ENCODE data around the gene FOXJ2.

FOXJ2 gene

GRCh38 chr12:8089716-8090115 lies 57.2 kb downstream of the FOXJ2 start:
- no peak overlapping the region for H3K27ac ChIP-seq (replicated peaks)
- H3K27me3 ChIP-seq (ENCODE audit: insufficient read depth, poor library complexity, severe bottlenecking) = no peaks in the 10 kb centered on the region
- H3K4me3 ChIP-seq (replicated peaks; ENCODE audit: insufficient read depth, low read length) = no peak overlapping the region
- DNase-seq (ENCODE audit: low read depth in 1 of 2, low spot score in 1 of 2) = no peak
- TF ChIP-seq REST (IDR thresholded peaks at IDR 0.05; ENCODE audit: insufficient replicate concordance, low read depth) = no peak
- no peak for TF ChIP-seq GABPA (IDR thresholded peaks at IDR 0.05; ENCODE audit: low read depth)
- no peak for TF ChIP-seq CTCF (IDR thresholded peaks at IDR 0.05; ENCODE audit: insufficient read depth, low read length)
- no peak; the same call in 1 of the 2 replicates for TF ChIP-seq SPI1 (IDR thresholded peaks at IDR 0.05; ENCODE audit: borderline replicate concordance, low read depth)
- TF ChIP-seq POLR2AphosphoS5 (IDR thresholded peaks at IDR 0.05; ENCODE audit: low read depth) = no peak

- TF ChIP-seq POLR2AphosphoS5 (IDR thresholded peaks at IDR 0.05; ENCODE audit: low read depth) = no peak
- TF ChIP-seq REST (IDR thresholded peaks at IDR 0.05; ENCODE audit: insufficient replicate concordance, low read depth) = no peak
- TF ChIP-seq GABPA (IDR thresholded peaks at IDR 0.05; ENCODE audit: low read depth) = no peak
- no peak for TF ChIP-seq CTCF (IDR thresholded peaks at IDR 0.05; ENCODE audit: insufficient read depth, low read length)
- no peak for TF ChIP-seq SPI1 (IDR thresholded peaks at IDR 0.05; ENCODE audit: borderline replicate concordance, low read depth)
- Histone ChIP-seq H3K27me3 (ENCODE audit: insufficient read depth, poor library complexity, severe bottlenecking) (no peaks in the 10 kb centered on the region), H3K4me3 (replicated peaks; ENCODE audit: insufficient read depth, low read length) (no peak overlapping the region), H3K27ac (replicated peaks) (no peak overlapping the region)
- no peak for DNase-seq (ENCODE audit: low read depth in 1 of 2, low spot score in 1 of 2)
Observed at GRCh38 chr12:8093291-8093690, 60.8 kb downstream of the FOXJ2 start.

- no peak overlapping the region for H3K4me3 ChIP-seq (replicated peaks; ENCODE audit: insufficient read depth, low read length)
- DNase-seq (ENCODE audit: low read depth in 1 of 2, low spot score in 1 of 2) = peak in 1 of 2 experiments; percentile 18
- H3K27ac ChIP-seq (replicated peaks) = peak overlapping the region; percentile 11
- TF ChIP-seq REST (IDR thresholded peaks at IDR 0.05; ENCODE audit: insufficient replicate concordance, low read depth) = no peak
- no peak for TF ChIP-seq CTCF (IDR thresholded peaks at IDR 0.05; ENCODE audit: insufficient read depth, low read length)
- TF ChIP-seq GABPA (IDR thresholded peaks at IDR 0.05; ENCODE audit: low read depth) = no peak
- no peak for TF ChIP-seq POLR2AphosphoS5 (IDR thresholded peaks at IDR 0.05; ENCODE audit: low read depth)
- TF ChIP-seq SPI1 (IDR thresholded peaks at IDR 0.05; ENCODE audit: borderline replicate concordance, low read depth) = no peak
- H3K27me3 ChIP-seq (ENCODE audit: insufficient read depth, poor library complexity, severe bottlenecking) = no peaks in the 10 kb centered on the region
Observed at GRCh38 chr12:8096281-8096915, 63.9 kb downstream of the FOXJ2 start.
